Measurements from ENCODE around the gene HSPA9.
"Not testable (repeated sequence)": the region's sequence is repeated elsewhere in the genome, so short reads cannot be mapped to it uniquely, and the experiment has no call there.

Gene HSPA9

GRCh38 chr5:138538943-138539627 lies 36.1 kb downstream of the HSPA9 start:
- no peak overlapping the region for H3K27ac ChIP-seq
- no peak overlapping the region for H3K4me3 ChIP-seq

GRCh38 chr5:138536665-138537315 lies 38.4 kb downstream of the HSPA9 start:
- H3K4me3 ChIP-seq, result no peak overlapping the region
- H3K27ac ChIP-seq, result peak overlapping the region in 1 of 21 experiments; percentile 50

DNA sequence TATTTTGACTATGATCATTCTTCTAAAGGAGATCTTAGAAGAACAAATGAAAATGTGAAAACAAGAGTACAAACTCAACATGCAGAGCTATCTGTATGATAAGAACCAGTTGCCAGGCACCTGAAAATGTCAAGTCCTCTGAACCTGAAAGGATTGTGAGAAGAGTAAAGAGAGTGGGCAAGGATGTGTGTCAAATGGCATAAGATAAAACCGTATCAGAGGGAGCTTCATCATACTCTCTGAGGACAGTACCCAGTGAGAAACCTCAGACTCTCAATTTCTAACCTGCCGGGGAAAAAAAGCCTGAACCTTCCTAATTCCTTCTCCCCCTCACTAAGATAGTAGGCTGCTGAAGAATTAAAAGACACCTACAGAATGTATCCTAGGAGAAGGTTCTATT lies 39.0 kb downstream of the HSPA9 start:
- no peak overlapping the region for H3K4me3 ChIP-seq
- H3K27ac ChIP-seq, result peak overlapping the region in 1 of 21 experiments; percentile 50

DNA sequence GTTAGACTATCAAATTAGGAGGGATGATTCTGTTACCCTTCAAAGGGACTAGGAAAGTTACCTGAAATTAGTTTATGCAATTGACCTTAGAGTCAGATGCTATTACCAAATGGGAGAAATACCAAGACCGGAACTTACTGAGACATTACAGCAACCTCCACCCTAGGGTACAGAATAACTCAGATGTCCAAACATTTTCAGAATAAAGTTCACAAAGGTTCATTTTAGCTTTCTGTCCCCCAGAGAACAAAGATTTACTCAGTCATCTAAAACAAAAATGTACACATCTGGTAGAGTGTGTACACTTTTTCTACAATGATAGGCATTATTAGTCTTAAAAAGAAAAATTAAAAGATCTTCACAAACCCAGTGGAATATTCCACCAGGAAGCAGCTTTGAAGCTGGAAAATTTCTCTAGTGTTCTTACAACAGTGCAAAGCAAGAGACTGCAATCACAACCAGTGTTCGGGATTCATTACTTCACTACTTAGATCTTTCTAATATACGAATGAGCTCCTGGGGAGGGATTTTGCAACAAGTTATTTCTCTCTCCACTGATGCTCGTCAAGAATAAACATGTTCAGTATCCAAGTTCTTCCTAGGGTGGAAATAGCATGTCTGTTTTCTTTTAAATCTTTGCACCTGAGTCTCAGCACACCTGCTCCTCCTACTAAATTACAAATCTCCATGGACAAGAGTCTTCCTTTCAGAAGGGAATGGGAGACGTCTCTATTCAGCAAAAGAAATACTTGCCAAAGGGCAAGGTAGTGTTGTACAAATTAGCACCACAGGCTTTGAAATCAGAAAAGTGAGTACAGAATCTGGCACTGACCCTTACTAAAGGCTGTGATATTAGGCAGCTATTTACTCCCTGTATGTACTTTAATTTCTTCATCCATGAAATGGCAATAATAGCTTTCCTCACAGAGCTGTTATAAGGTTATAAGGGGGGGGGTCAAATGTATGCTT lies 40.9 kb downstream of the HSPA9 start:
- Histone ChIP-seq H3K27ac (peak overlapping the region in 1 of 21 experiments; percentile 19), H3K4me3 (no peak overlapping the region)

DNA sequence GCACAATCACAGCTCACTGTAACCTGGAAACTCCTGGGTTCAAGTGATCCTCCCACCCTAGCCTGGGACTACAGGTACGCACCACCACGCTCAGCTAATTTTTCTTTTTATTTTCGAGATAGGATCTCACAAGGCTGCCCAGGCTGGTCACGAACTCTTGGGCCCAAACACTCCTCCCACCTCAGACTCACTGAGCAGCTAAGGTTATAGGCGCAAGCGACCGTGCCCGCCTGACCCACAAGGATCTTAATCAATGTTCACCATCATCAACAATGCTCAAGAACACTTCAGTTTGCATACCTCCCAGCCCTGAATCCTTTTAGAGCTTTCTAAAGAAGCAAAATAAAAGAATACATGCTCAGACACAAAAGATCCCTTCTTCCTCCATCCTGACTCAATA lies 45.4 kb downstream of the HSPA9 start:
- Histone ChIP-seq H3K4me3 (no peak overlapping the region), H3K27ac (peak overlapping the region in 3 of 21 experiments; percentile 11 to 58 (median 21))

- H3K4me3 ChIP-seq, result no peak overlapping the region
- H3K27ac ChIP-seq, result peak overlapping the region in 1 of 21 experiments; percentile 58
These were observed 46.3 kb downstream of the HSPA9 start for GRCh38 chr5:138528744-138529469.

- no peak overlapping the region for H3K4me3 ChIP-seq
- no peak overlapping the region for H3K27ac ChIP-seq
These were observed 47.0 kb downstream of the HSPA9 start for GRCh38 chr5:138528208-138528607.

DNA sequence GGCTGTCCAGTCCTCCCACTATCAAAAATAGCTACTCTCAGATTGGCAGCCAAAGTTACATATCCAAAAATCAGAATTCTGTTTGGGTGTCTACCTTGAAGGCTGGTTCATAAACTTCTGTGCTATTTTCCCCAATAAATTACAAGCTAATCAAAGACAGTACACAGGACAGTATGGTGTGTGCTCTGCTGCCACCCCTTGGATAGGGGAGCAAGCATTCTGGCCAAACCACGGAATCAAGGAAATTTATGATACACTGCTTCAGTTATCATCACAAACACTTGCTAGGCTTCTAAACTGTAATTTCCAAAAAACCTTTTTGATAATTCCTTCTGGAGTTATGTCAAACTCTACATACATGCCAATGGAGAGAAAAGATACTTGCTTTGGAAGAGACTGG lies 48.0 kb downstream of the HSPA9 start:
- Histone ChIP-seq H3K27ac (peak overlapping the region in 2 of 21 experiments; percentile 10 to 17), H3K4me3 (no peak overlapping the region)

GRCh38 chr5:138523406-138523805 lies 51.8 kb downstream of the HSPA9 start:
- Histone ChIP-seq H3K27ac (no peak overlapping the region), H3K4me3 (no peak overlapping the region)

DNA sequence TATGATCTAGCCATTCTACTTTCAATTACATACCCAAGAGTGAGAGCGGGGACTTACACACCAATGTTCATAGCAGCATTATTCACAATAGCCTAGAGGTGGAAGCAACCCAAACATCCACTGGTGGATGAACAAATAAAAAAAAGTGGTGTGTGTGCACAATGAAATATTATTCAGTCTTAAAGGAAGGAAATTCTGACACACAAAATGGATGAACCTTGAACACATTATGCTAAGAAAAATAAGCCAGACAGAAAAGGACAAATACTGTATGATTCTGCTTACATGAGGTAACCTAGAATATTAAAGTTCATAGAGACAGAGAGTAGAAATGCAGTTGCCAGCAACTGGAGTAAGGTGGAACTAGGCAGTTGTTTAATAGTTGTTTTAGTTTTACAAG lies 54.2 kb downstream of the HSPA9 start:
- H3K27ac ChIP-seq, result no peak overlapping the region
- H3K4me3 ChIP-seq, result no peak overlapping the region

DNA sequence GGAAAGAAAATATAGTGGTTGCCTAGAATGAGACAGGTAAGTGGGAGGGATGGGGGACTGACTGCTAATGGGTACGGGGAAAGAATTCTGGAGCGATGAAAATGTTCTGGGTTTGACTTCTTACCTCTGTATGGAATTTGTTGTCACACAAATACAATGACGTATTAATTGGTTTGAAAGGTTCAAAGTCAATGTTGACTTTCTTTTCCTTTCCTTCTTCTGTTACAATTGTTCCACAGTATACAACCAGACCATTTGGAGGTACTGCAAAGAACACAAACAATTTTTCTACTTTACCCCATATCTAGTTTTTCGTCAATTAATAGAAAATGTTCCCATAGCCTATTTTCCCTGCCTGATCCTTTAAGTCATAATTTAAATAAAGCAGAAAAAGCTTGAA lies 57.8 kb downstream of the HSPA9 start:
- Histone ChIP-seq H3K4me3 (no peak overlapping the region), H3K27ac (no peak overlapping the region)

GRCh38 chr5:138515556-138516245 lies 59.5 kb downstream of the HSPA9 start:
- Histone ChIP-seq H3K4me3 (no peak overlapping the region), H3K27ac (no peak overlapping the region)

- Histone ChIP-seq H3K27ac (peak overlapping the region in 1 of 21 experiments; percentile 46), H3K4me3 (no peak overlapping the region)
These were observed 61.2 kb downstream of the HSPA9 start for GRCh38 chr5:138514021-138514420.

DNA sequence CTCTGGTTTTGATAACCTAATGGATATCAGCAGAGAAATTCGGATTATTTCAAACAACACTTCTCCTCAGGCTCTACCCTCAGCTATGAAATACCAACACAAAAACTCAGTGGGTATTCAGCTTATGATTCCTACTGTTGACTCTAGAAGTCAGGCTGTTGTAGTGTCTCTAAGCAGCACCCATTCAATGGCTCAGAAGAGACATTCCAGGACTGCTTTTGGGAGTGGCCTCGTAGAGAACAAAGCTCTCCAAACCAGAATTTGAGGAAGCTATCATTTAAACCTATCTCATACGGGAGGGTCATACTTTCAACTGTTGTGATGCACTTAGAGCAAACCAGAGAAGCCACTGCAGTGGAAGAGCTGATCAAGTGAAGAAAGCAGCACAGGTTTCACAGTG lies 66.2 kb downstream of the HSPA9 start:
- Histone ChIP-seq H3K27ac (peak overlapping the region in 2 of 21 experiments; percentile 1 to 45), H3K4me3 (no peak overlapping the region)

GRCh38 chr5:138507485-138507884 lies 67.7 kb downstream of the HSPA9 start:
- not testable (repeated sequence) for H3K4me3 ChIP-seq
- peak overlapping the region in 7 of 21 experiments; percentile 6 to 56 (median 35) for H3K27ac ChIP-seq

DNA sequence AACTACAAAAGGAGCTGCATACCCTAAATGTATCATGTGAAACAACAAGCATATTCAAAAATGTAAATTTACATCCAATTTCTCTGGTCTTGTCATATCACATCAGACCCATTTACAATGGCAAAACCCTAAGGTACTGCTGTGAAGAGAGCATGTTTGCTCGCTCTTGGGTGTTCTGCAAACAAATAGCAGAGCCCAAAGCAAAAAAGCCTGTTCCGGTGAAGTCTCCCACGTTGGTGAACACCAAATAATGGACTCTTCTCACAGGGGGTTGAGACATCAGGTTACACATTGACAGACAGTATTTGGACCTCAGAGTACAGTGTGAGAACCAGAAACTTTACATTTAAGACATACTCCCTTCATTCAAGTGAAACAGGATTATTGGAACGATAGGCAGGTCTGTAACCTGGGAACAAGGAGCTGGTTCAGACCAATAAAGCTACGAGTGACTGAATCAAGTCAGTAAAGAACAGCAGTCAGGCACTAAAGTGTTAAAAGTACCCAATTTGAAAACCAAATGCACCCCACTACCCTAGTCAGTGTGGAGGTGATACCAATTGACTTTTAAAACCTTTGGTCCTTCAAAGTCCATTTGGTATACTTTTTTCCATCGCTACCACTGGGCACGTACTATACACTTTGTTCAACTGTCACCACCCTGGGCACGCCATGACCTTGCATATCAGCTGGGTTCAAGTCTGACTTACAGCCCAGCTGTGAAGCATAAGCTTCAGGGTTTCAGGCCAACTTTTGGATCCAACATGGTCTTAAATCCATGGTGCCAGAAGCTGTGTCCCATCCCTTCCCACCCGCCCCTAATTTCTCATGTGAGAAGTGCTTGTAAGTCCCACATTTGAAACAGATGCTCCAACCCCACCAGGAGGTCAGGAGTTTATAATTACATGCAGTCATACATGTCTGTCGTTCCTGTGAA lies 68.6 kb downstream of the HSPA9 start:
- peak overlapping the region in 8 of 21 experiments; percentile 9 to 42 (median 22) for H3K27ac ChIP-seq
- no peak overlapping the region for H3K4me3 ChIP-seq

DNA sequence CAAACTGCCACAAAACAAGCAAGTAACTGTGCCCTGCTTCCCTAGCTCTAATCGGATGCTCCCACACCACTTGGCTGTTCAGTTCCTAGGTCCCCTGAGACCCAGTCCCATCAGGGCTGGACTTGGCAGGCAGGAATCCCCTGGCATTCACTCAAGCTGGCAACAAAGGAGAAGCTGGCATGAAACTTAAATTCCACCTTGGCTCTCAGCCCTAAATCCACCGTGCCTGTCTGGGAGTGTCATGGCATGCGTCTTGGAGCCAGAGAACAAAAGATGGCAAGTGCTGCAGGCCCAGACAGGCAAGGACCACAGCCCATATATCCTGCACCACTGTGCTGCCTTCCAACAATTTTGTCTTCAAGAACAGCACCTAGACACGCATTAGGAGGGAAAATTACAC lies 70.4 kb downstream of the HSPA9 start:
- Histone ChIP-seq H3K27ac (peak overlapping the region in 12 of 21 experiments; percentile 10 to 78 (median 64)), H3K4me3 (no peak overlapping the region)
